ENCODE data around the gene OFD1. TPM values are rescaled to one million over a fixed set of nuclear protein-coding genes. Genes with fewer than 3 reads are reported as not detected.

Gene OFD1
- total RNA-seq, 1 donor from 2014 or later: 16.1 TPM

GRCh38 chrX:13808865-13809264 is 74.3 kb downstream of the OFD1 start:
- no peak for DNase-seq (ENCODE audit: low read depth)
- TF ChIP-seq, protein P1, sequence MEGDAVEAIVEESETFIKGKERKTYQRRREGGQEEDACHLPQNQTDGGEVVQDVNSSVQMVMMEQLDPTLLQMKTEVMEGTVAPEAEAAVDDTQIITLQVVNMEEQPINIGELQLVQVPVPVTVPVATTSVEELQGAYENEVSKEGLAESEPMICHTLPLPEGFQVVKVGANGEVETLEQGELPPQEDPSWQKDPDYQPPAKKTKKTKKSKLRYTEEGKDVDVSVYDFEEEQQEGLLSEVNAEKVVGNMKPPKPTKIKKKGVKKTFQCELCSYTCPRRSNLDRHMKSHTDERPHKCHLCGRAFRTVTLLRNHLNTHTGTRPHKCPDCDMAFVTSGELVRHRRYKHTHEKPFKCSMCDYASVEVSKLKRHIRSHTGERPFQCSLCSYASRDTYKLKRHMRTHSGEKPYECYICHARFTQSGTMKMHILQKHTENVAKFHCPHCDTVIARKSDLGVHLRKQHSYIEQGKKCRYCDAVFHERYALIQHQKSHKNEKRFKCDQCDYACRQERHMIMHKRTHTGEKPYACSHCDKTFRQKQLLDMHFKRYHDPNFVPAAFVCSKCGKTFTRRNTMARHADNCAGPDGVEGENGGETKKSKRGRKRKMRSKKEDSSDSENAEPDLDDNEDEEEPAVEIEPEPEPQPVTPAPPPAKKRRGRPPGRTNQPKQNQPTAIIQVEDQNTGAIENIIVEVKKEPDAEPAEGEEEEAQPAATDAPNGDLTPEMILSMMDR (IDR thresholded peaks at IDR 0.05; ENCODE audit: insufficient read depth, low read length, poor library complexity, severe bottlenecking): no peak
- no peaks in the 10 kb centered on the region for H3K36me3 ChIP-seq (ENCODE audit: control insufficient read depth, insufficient read depth, low read length)
- peaks cover 5% of the 10 kb centered on the region for H3K27me3 ChIP-seq (ENCODE audit: control insufficient read depth, insufficient read depth, low read length)
- H3K4me3 ChIP-seq (ENCODE audit: low read depth, low read length): no peak overlapping the region

- no peak for DNase-seq (ENCODE audit: low read depth)
- Histone ChIP-seq H3K36me3 (ENCODE audit: control insufficient read depth, insufficient read depth, low read length) (no peaks in the 10 kb centered on the region), H3K4me3 (ENCODE audit: low read depth, low read length) (no peak overlapping the region), H3K27me3 (ENCODE audit: control insufficient read depth, insufficient read depth, low read length) (peaks cover 15% of the 10 kb centered on the region)
- TF ChIP-seq, protein P1 (IDR thresholded peaks at IDR 0.05; ENCODE audit: insufficient read depth, low read length, poor library complexity, severe bottlenecking): no peak
Measured at GRCh38 chrX:13815664-13816063, 81.1 kb downstream of the OFD1 start.

DNA sequence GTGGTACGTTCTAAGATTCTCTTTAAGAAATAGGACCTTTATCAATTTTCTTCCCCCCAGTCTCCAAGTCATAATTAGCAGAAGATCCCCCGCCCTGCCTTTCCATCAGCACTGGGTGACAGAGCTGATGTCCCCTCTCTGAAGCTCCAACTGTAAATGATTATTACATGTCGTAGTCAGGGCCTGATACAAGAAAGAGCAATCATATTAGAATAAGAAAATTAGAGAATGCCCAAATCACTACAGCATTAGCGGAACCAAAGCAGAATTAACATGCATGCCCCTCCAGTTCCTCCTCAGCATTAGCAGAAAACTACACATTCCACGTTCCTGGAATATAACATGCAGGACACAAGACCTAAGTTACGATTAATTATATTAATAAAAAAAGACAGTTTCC is 81.6 kb downstream of the OFD1 start:
- Histone ChIP-seq H3K36me3 (ENCODE audit: control insufficient read depth, insufficient read depth, low read length) (no peaks in the 10 kb centered on the region), H3K27me3 (ENCODE audit: control insufficient read depth, insufficient read depth, low read length) (peaks cover 15% of the 10 kb centered on the region), H3K4me3 (ENCODE audit: low read depth, low read length) (no peak overlapping the region)
- no peak for DNase-seq (ENCODE audit: low read depth)
- TF ChIP-seq, protein P1 (IDR thresholded peaks at IDR 0.05; ENCODE audit: insufficient read depth, low read length, poor library complexity, severe bottlenecking): no peak

GRCh38 chrX:13816643-13817627 is 82.4 kb downstream of the OFD1 start, which contains the start of gene GPM6B:
TSS of gene GPM6B (minus strand) at chrX:13817093. CDS start at chrX:13816904, 189 bp downstream.
- TF ChIP-seq, protein P1 (IDR thresholded peaks at IDR 0.05; ENCODE audit: insufficient read depth, low read length, poor library complexity, severe bottlenecking): no peak
- DNase-seq (ENCODE audit: low read depth): no peak
- Histone ChIP-seq H3K27me3 (ENCODE audit: control insufficient read depth, insufficient read depth, low read length) (peaks cover 15% of the 10 kb centered on the region), H3K4me3 (ENCODE audit: low read depth, low read length) (no peak within 1 kb of the TSS), H3K36me3 (ENCODE audit: control insufficient read depth, insufficient read depth, low read length) (no peaks in the 10 kb centered on the region)

Other genes starting within 250 kb of the OFD1 start
- gene EGFL6, start 165.1 kb upstream of the OFD1 start, total RNA-seq: 1.4 and 2.3 TPM in 2 replicates
- gene TCEANC, start 81.6 kb upstream of the OFD1 start, total RNA-seq: 3.3 and 4.1 TPM in 2 replicates
- gene RAB9A, start 45.6 kb upstream of the OFD1 start, total RNA-seq: 30.5 and 39.0 TPM in 2 replicates
- gene TRAPPC2, start 128 bp upstream of the OFD1 start, total RNA-seq: 19.7 and 20.1 TPM in 2 replicates
- 0.89 and 4.3 TPM in 2 replicates for gene GPM6B, start 82.3 kb downstream of the OFD1 start, total RNA-seq